GM21515 (cell line): ENCODE results near the gene IGSF22.

Experiments used
- ATAC-seq: cut with Tn5 transposase; IDR thresholded peaks from one replicate; pipeline ENCODE4 v1.9.1; 2021; ENCODE audit not compliant: unreplicated experiment

The IGSF22 gene

DNA sequence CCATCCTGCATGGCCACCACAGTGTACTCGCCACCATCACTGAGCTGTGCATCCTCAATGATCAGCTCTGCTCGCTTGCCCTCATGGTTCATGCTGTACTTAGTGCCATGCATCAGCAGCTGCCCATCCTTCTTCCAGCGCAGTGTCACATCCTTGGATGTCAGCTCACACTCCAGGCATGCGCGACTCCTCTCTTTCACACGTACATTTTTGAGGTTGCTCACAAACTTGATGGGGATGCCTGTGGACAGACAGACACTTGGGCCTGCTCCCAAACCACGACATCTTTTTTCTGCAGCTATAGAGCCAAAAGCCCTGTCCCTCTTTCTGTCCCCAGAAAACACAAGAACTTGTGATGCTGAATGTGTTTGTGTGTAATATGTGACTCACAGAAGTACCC lies 10.5 kb downstream of the IGSF22 start:
- ATAC-seq: no peak

DNA sequence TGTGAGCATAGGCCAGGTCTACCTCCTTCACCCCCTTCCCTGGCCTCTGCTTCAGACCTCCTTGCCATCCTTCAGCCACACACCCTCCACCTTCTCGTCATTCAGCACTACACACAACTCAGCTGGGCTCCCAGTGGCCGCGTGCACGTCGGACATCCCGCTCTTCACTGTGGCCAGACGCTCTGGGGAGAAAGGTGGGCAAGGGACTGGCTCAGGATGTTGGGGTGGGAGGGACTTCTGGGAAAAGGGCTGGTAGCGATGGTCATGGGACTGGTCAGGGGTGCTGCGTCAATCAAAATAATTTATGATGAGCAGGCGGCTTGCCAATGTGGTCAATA lies 11.6 kb downstream of the IGSF22 start:
- ATAC-seq: no peak

DNA sequence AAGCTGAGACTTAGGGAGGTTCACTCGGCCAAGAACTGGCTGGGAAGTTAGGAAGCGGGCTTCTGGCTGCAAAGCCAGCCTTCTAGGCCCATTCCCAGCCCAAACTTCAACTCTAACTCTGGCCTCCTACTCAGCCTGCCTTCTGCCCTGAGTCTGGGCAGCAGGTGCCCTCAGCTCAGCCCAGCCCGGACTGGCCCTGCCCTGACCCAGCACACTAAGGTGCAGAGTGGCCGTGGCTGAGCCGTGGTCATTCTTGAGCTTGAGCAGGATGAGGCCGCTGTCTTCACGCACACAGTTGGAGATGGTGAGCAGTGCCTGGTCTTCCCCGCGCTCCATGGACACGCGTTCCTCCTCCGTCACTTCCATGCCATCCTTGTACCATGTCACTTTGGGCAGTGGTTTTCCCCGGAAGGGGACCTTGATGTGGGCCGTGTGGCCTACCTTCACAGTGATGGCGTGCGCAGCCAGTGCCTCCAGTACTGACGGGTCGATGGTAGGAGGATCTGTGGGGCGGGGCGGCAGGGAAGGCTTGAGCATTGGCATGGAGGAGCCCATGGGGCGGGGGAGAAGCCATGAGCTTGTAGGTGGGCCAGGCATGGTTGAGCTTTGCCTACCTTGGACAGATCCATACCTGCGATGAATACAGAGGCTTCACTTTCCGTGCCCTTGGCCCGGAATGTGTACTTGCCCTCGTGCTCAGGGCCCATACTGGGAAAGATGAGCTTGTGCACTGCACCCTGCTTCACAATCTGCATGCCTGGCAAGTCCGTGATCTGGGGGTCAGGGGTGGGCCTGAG lies 12.1 kb downstream of the IGSF22 start:
- no peak for ATAC-seq

DNA sequence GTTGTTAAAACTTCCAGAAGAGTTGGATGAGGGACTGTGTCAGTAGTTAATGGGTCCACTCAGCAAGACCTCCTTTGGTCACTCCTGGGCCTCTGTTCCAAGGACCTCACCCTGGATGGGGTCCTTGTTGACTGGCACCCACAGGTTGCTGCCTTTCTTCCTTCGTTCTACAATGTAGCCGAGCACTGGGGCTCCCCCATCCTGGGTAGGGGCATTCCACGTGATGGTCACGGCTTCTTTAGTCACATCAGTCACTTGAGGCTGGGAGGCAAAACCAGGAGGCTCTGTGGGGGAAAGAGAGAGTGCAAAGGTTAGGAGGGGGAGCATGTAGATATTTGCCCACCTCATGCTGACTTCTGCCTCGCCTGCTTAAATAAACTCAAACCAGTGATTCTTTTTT lies 15.4 kb downstream of the IGSF22 start:
- ATAC-seq: no peak

DNA sequence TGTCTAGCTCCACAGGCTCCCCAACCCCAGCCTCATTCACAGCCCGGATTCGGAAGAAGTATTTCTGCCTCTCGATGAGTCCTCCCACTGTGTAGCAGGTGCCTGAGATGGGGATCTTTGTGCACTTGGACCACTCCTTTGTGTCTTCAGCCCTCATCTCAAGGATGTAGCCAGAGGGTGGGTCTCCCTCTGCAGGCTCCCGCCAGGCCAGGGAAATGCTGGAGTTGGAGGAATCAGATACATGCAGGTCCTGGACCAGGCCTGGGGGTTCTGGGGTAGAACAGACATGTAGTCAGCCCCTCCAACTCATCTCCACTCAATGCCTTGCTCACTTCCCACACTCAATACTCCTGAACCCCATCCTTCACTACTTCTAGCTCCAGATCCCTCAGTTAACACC lies 16.6 kb downstream of the IGSF22 start:
- ATAC-seq: no peak

DNA sequence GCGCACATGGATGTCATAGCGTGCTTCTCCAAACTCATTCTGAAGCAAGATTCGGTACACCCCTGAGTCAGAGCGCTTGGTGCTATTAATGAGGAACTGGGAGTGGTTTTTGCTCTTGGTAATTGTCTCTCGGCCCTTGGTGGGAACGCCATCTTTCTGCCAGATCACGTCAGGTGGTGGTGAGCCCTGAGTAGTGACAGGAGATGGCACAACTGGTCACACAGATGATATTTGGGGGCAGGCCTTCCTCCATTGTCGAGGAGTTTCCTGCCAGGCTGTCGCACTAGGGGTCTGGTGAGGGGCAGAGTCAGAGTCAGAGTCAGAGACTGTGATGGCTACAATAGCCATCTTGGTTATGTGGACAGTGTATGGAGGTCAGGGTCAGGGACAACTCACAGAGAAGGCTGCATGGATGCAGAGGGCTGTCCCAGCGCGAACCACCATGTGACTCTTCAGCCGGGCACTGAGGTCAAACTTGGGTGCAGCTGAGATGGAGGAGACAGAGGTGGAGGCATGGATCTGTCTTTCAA lies 18.1 kb downstream of the IGSF22 start:
- ATAC-seq: no peak

DNA sequence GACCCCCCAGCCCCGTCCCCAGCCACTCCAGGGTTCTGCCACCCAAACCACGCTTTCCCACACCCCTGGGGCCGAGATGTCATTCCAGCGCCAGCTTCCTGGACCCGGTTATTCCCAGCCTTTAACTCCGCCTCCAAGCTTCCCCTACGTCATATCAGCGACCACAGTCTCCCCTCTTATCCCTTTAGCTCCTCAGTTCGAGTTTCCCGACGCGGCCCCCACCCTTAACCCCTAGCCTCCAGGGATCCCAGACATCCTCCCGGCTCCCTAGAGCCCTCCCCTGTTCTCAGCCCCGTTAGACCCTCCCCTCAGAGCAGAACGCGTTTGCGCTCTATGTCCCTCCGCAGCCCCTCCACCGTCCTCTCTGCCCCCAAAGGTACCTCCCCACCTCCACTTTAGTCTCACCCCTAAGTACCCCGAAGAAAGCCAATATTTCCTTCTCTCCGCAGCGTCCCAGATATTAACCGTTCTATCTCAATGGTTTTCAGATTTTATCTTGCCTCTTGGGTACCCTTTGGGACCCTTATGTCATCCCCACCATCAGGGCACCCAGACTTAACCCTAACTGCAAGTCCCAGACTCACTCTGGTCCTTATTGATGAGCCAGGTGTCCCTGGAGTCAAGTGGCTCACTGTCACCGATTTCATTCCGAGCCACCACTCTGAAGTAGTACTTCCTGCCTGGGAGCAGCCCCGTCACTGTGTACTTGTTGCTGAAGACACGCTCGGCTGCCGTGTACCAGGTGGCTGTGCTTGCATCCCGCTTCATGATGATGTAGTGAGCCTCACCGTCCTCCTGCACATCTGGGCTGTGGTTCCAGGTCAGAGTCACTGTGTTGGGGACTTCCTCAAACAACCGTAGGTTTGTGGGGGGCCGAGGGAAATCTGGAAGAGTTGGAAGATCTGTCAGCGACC lies 19.4 kb downstream of the IGSF22 start:
- ATAC-seq: peak; percentile 55

DNA sequence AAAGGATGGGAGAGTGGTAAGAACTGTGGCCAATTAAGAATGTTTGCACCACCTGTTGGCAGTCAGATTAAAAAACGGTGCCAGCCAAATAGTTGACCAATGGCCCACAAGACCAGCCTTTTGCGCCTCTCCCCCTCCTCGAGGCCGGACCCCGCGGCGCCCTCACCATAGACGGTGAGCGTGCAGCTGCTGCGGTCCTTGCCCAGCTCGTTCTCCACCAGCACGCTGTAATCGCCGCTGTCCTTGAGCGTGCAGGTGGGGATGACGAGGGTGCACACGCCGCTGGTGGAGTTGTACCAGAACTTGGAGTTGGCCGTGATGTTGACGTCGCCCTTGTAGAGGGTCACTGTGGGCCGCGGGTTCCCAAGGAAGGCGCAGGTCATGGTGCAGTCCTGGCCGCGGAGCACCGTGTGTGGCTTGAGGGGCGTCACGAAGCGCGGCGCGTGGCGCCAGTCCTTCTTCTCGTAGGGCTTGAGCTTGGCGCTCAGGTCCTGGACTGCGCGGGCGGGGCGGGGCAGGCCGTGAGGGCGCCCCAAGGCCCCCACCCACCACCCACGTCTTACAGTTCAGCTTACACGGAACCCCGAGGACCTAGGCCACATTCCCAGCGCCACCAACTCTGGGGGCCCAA lies 20.2 kb downstream of the IGSF22 start:
- ATAC-seq: no peak

DNA sequence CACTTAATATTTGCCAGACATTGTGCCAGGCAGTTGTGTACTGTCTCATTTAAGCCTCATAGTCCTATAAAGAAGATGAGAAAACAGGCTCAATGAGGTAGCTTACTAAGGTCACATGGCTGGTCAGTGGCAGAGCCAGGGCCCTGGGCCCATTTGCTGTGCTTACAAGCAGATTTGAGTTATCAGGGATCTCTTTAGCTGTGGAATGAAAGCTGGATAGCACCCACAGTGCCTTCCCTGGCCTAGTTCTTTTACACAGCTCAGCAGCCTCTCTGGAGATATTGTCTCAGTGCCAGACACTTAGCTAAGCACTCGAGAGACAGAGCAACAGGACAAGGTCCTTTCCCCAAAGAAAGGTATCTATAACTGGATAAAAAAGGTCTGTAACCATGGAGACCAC lies 21.3 kb downstream of the IGSF22 start:
- no peak for ATAC-seq

DNA sequence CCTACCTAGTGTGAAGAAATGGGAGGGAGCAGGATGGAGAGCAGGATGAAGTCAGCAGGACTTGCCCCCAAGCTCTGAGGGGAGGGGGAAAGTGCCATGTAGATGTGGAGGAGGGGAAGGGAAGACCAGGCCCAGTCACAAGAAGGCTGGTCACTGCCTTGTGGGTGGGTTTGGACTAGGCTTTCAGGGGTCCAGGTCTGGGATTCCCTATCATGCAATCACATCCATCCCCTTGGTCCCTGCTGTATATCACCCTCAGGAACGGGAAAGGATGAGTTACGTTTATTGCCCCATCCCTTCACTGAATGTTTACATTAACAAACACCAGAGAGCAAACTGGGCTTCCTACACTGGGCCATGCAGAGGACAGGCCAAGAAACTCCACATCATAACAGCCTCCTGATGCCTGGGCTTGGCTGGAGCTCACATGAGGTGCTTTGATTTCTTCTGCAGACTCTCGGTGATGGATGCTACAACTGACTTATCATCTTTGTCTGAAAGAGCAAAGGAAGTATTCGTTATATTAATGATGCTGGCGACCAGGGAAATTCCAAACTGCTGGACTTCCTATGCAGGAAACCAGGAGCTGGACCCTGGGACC lies 21.8 kb downstream of the IGSF22 start:
- no peak for ATAC-seq

DNA sequence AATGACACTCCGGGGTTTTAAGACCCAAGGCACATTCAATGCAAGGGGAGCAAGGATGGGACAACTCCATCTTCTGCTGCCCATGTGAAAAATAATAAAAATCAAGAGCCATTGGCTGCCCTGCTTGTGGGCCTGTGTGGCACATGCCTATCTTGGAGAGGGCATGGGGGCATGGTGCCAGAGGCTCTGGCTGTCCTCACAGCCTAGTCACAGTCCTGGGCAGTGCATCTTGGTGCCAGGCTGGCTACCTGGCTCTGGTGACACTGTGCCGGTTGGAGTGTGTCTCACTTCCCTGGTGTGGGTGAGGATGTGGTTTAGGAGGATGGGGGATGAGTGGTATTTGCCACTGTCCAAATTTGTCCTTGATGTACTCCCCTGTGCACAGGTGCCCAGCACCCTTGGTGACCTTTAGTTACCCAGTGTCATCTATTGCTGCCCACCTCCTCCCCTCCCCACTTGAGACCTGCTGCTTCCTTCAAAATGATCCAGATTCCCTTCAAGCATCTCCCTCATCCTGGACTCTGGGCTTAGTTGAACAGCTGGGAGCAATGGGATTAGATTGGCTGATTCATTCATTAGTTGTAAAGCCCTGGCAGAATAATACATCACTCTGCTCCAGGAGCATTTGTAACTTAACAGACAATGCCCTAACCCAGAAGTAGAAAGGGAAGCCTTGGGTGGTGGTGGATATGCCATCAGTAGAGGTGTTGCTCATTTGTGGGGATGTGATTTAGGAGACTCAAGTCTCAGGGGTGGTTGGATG lies 22.8 kb downstream of the IGSF22 start:
- ATAC-seq: no peak

DNA sequence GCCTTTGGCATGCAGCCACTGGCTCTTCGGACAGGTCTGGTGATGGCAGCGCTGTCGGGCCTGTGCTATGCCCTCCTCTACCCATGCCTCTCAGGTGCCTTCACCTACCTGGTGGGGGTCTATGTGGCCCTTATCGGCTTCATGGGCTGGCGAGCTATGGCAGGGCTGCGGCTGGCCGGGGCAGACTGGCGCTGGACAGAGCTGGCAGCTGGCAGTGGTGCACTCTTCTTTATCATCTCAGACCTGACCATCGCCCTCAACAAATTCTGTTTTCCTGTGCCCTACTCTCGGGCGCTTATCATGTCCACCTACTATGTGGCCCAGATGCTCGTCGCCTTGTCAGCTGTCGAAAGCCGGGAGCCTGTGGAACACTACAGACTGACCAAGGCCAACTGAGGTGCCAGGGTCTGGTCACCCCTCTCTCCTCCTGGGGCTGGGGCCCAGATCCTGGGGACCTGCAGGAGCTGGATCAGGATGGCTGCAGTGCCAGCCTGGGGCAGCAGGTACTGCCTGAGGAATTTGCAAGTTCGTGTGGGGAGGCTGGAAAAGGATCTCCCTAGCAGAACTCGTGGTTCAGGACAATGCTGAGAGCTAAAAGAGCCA lies 24.3 kb downstream of the IGSF22 start:
- ATAC-seq: no peak

DNA sequence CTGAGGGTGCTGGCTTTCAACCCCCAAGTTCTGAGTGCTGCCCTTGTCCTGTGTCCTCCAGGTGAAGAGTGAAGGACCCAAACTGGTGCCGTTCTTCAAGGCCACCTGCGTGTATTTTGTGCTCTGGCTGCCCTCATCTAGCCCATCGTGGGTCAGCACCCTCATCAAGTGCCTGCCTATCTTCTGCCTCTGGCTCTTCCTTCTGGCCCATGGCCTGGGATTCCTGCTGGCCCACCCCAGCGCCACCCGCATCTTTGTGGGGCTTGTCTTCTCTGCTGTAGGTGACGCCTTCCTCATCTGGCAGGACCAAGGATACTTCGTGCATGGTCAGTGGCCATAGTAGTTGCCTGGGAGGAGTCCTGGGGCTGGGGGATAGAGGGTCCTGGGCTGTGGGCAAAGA lies 25.1 kb downstream of the IGSF22 start:
- no peak for ATAC-seq

DNA sequence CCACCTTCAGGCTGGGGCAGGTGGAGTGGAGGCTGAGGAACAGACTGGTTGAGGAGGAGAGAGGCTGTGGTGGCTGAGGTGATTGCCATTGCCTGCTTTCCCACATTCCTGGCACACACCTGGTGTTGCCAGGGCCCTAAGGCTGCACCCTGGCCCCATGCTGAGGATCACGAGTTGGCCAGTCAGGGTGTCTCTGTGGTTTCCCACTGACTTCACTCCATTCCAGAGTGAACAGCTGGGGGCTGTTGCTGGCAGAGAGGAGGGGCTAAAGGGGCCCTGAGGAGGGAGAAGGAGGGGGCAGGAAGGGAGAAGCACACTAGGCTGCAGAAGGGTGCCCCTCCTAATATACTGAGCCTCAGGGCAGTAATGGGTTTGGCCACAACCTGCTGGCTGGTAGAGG lies 25.6 kb downstream of the IGSF22 start:
- no peak for ATAC-seq

DNA sequence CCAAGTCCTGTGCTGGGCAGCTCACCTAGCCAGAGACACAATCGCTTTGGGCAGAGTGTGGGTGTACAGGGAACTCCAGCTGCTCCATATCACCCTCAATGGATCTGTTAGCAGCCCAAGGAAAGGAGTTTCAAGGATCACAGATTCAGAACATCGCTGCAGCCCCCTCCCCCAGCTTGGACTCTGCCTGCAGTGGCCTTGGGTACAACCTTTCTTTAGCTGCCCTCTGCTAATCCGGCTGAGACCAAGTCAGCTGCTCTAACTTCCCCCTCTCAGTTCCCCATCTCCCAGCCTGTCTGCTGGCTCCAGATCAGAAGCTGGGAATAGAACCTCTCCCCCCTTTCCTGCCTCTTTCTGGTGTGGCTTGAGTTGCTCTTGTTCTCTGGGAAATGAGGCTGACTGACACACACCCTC lies 26.1 kb downstream of the IGSF22 start:
- no peak for ATAC-seq

DNA sequence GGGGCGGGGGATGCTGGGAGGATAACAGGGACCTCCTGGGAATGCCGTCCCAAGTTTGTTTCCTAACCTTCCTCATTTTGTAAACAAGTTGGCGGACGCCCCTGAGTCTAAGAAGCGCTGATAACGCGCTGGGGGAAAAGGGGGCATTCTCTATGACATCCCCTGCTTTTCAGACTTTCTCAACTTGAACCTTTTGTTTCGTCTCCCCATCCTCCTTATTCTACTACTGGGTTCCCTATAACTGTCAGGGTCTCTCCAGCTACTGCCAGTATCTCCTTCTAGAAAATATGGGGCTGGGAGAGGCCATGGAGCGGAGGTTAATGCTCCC lies 26.8 kb downstream of the IGSF22 start:
- ATAC-seq: no peak

DNA sequence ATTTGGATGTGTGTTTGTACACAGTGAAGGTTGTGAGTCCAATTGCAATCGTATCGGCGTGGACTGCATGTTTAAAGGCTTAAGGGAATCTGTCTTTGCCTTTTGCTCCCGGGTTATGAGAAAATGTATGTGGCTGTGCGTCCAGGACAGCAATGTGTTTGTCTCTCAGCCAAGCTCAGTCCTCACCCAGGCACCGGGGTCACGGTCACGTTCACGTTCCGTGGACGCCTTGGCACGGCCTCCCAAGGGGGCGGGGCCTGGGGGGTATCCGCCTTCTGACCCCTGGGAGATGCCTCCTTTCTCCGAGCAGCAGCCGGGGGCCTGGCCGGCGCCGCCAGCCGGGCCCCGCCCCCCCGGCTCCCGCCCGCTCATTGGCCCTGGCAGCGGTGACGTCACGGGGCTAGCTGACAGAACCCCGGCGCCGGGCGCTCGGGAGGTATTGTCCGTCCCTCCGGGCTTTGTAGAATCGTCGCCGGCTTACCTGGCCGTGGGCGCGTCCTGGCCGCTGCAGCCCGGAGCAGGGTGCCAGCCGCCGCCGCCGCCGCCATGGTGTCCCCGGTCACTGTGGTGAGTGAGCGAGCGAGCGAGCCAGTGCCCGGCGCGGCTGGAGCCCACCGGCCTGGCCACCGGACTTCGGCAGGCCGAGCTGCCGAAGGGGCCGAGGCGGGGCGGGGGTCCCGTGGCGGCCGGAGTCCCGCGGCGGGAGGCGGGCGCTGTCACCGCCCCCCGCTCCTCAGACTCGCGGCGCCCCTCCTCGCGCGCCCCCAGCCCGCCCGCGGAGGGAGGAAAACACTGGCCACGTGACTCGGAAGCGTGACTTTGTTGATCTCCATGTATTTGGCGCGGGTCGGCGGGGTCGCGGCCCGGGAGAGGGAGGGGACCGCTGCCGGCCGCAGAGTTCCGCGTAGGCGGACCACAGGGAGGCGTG lies 27.4 kb downstream of the IGSF22 start, which contains the start of gene TMEM86A:
Gene TMEM86A (plus strand): TSS at position 439 of the 928 bp plus-strand sequence. CDS start 108 bp downstream, at position 547.
- peak; percentile 94 for ATAC-seq

DNA sequence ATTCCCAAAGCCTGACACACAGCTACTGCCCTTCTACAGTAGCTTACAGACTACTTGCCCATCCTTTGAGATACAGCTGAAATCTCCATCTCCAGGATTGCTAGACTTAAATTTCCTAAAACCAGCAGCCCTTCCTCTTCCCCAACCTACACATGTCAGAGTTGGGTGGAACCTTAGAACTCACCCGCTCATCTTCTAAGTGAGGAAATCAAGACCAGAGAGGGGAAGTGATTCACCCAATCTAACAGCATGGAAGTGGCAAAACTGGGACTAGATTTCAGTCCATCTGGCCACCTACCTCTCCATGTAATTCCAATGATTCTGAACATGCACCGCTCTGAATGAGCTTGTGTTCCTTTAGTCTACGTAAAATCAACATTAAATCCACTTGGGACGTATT lies 28.4 kb downstream of the IGSF22 start:
- no peak for ATAC-seq

DNA sequence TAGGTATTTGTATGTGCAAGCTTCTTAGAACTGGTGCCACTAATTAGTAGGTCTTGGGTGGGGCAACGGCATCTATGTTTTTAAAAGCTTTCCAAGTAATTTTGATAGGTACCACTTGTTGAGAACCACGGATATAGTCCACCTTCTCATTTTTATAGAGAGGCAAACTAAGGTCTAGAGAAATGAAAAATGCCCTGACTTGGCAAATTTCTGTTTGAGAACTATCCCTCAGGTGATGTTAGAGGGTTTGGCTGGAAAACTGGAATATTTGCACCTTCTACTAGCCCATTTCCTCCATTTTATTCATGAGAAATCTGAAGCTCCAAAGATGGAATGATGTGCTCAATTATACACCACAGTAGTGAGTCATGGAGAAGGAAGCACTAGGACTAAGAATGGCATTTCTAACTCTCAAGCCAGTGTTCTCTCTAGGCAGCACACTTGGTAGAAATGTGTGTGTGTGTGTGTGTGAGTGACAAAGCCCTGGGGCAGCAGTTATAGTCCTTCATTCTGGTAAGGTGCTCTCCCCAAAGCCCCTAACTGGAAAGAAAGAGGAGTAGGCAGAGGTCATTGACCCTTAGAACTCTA lies 29.3 kb downstream of the IGSF22 start:
- no peak for ATAC-seq
